ENCODE results near the gene CTNS.

CTNS gene

DNA sequence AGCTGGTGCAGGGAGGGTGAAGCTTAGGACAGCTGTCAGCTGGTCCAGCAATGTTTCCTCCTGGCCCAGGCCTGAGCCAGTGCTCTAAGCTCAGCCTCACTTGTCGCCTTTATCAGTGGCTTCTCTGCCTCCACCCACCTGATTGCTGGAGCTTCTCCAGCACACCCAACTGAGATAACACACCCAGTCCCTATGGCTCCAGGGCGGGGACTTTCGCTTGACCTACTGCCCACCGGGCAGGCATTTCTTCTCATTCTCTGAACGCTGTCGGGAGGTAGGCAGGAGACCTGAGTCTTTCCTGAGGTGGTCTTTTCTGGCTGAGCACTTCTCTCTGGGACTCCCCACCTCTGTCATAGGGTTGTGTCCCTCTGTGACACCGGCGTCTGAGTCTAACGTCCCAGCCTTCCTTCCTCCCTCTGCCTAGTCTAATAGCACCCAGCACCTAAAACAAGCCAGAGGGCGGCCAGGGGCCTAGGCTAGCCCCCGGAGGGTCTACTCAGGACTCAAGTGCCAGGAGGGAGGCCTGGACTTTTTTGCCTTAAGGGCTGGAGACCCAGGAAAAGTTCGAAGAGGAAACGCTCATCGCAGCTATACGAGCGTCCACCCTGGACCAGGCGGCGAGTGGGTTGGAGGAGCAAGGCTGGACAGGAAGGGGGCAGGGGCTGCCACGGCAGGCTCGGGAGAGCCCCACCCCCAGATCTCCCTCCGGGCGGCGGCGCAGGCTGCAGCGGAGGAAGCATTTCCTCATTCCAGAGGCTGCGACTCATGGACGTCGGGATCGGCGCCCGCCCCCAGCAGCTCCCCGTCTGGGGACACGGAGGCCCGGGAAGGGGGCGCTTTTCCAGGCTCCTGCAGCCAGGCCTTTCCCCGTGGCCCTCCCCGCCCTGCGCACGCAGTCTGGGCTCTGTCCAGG lies 31.1 kb downstream of the CTNS start (continued):
- TF ChIP-seq, protein P1, sequence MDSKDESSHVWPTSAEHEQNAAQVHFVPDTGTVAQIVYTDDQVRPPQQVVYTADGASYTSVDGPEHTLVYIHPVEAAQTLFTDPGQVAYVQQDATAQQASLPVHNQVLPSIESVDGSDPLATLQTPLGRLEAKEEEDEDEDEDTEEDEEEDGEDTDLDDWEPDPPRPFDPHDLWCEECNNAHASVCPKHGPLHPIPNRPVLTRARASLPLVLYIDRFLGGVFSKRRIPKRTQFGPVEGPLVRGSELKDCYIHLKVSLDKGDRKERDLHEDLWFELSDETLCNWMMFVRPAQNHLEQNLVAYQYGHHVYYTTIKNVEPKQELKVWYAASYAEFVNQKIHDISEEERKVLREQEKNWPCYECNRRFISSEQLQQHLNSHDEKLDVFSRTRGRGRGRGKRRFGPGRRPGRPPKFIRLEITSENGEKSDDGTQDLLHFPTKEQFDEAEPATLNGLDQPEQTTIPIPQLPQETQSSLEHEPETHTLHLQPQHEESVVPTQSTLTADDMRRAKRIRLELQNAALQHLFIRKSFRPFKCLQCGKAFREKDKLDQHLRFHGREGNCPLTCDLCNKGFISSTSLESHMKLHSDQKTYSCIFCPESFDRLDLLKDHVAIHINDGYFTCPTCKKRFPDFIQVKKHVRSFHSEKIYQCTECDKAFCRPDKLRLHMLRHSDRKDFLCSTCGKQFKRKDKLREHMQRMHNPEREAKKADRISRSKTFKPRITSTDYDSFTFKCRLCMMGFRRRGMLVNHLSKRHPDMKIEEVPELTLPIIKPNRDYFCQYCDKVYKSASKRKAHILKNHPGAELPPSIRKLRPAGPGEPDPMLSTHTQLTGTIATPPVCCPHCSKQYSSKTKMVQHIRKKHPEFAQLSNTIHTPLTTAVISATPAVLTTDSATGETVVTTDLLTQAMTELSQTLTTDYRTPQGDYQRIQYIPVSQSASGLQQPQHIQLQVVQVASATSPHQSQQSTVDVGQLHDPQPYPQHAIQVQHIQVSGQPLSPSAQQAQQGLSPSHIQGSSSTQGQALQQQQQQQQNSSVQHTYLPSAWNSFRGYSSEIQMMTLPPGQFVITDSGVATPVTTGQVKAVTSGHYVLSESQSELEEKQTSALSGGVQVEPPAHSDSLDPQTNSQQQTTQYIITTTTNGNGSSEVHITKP (tag by site-specific recombination; IDR thresholded peaks at IDR 0.05), result 0 out of 2 replicates have a peak, but pooled peaks have one; percentile 29
- no peak for TF ChIP-seq ZNF555 (tag by site-specific recombination; conservative IDR thresholded peaks at IDR 0.05)
- 0 out of 2 replicates have a peak, but pooled peaks have one; percentile 74 for TF ChIP-seq KLF16 (tag by site-specific recombination; IDR thresholded peaks at IDR 0.05)
- TF ChIP-seq, protein P2, sequence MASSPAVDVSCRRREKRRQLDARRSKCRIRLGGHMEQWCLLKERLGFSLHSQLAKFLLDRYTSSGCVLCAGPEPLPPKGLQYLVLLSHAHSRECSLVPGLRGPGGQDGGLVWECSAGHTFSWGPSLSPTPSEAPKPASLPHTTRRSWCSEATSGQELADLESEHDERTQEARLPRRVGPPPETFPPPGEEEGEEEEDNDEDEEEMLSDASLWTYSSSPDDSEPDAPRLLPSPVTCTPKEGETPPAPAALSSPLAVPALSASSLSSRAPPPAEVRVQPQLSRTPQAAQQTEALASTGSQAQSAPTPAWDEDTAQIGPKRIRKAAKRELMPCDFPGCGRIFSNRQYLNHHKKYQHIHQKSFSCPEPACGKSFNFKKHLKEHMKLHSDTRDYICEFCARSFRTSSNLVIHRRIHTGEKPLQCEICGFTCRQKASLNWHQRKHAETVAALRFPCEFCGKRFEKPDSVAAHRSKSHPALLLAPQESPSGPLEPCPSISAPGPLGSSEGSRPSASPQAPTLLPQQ (tag by site-specific recombination; IDR thresholded peaks at IDR 0.05), result no peak; the same call in 1 of the 2 replicates
- no peak for TF ChIP-seq ZNF548 (tag by site-specific recombination; IDR thresholded peaks at IDR 0.05)
- no peak for TF ChIP-seq YY1 (tag by site-specific recombination; IDR thresholded peaks at IDR 0.05)

DNA sequence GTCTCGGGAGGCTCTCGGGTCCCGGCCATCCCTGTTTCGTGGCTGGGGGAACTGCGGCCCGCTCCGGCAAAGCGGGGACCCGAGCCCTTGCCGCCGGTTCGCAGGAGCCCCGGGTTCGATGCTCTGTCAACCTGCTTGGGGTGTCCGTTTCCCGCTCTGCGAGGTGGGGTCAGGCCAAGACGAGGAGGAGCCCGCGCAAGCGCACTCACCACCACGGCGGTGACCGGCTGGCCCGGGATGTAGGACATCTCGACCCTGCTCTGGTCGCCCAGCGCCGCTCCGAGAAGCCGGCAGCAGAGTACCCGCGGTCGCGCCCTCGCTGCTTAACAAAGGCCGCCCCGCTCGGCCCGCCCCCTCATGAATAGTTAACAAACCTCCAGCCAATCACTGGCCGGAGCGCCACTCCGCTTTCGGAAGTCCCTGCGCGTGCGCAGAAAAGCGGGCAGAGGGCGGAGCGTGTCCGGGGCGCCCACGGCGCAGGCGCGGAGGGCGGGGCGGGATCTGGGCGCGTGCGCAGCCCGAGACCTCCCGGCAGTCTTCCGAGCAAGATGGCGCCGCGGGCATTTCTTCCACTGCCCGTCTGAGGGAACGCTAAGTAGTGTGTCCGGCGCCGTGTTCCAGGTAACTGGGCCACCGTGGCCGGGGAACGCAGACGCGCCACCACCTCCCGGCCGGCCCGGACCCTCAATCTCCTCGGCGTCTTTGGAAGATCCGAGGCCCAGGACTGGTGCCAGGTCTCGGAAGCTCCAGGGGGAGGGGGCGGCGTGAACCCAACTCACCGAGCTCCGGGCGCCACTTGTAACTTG lies 31.9 kb downstream of the CTNS start, which contains the start of the genes EMC6 and TAX1BP3:
TSS of gene EMC6 (plus strand) at position 534 of the 806 bp plus-strand sequence. CDS start 335 bp downstream, outside the sequence.
TSS of gene TAX1BP3 (minus strand) at position 300 of the 806 bp plus-strand sequence. CDS start at position 248, 52 bp downstream.
- no peaks in the 10 kb centered on the region for H3K9me3 ChIP-seq (ENCODE audit: control insufficient read depth, insufficient read depth, low read depth, low read length)
- peak within 1 kb of the TSS; percentile 93 for H3K27ac ChIP-seq (ENCODE audit: extremely low read depth, low read depth, low read length)
- peak within 1 kb of the TSS; percentile 90 for H3K4me3 ChIP-seq (ENCODE audit: low read depth, low read length)
- H3K36me3 ChIP-seq (ENCODE audit: control insufficient read depth in 2 of 2, insufficient read depth in 1 of 2, low read length in 2 of 2), result peaks cover 7 to 30% of the 10 kb centered on the region in 2 experiments; a peak in 2 of 3 replicates
- CTCF ChIA-PET, result interaction anchor here (0.9 to 1.4 kb wide), 3 partner anchors 10 to 65 kb away, joined by 3 to 4 read pairs (median 4); no protein-coding TSS in a partner anchor
- POLR2A ChIA-PET, result interaction anchor here (0.7 to 4.4 kb wide), 16 partner anchors 9 to 475 kb away, joined by 3 to 75 read pairs (median 4); partner anchors contain the start of genes CTNS, CYB5D2, HASPIN and SHPK
- peaks cover 8% of the 10 kb centered on the region; the same call in 1 of the 2 replicates for H3K4me1 ChIP-seq (ENCODE audit: control insufficient read depth, insufficient read depth, low read length)
- TF ChIP-seq GLI2 (tag by site-specific recombination; IDR thresholded peaks at IDR 0.05; ENCODE audit: borderline replicate concordance, low read depth) (no peak), PRDM1 (tag by site-specific recombination; IDR thresholded peaks at IDR 0.05) (no peak), ZNF571 (tag by site-specific recombination; IDR thresholded peaks at IDR 0.05) (no peak), MEIS1 (CRISPR knock-in tag; IDR thresholded peaks at IDR 0.05; ENCODE audit: borderline replicate concordance) (no peak), ZNF10 (tag by site-specific recombination; IDR thresholded peaks at IDR 0.05) (no peak), WT1 (tag by site-specific recombination; IDR thresholded peaks at IDR 0.05) (no peak), ZNF341 (tag by site-specific recombination; IDR thresholded peaks at IDR 0.05; ENCODE audit: low read depth) (peak; percentile 6; the same call in 1 of the 2 replicates), ZNF202 (tag by site-specific recombination; IDR thresholded peaks at IDR 0.05; ENCODE audit: borderline replicate concordance) (no peak), SP7 (tag by site-specific recombination; IDR thresholded peaks at IDR 0.05) (peak; percentile 27; the same call in 1 of the 2 replicates), ZNF426 (tag by site-specific recombination; IDR thresholded peaks at IDR 0.05) (no peak), ZNF416 (tag by site-specific recombination; IDR thresholded peaks at IDR 0.05) (no peak), ZNF521 (tag by site-specific recombination; IDR thresholded peaks at IDR 0.05) (no peak), KLF10 (tag by site-specific recombination; IDR thresholded peaks at IDR 0.05) (no peak), ZNF544 (tag by site-specific recombination; IDR thresholded peaks at IDR 0.05) (no peak)
- TF ChIP-seq, protein P3, sequence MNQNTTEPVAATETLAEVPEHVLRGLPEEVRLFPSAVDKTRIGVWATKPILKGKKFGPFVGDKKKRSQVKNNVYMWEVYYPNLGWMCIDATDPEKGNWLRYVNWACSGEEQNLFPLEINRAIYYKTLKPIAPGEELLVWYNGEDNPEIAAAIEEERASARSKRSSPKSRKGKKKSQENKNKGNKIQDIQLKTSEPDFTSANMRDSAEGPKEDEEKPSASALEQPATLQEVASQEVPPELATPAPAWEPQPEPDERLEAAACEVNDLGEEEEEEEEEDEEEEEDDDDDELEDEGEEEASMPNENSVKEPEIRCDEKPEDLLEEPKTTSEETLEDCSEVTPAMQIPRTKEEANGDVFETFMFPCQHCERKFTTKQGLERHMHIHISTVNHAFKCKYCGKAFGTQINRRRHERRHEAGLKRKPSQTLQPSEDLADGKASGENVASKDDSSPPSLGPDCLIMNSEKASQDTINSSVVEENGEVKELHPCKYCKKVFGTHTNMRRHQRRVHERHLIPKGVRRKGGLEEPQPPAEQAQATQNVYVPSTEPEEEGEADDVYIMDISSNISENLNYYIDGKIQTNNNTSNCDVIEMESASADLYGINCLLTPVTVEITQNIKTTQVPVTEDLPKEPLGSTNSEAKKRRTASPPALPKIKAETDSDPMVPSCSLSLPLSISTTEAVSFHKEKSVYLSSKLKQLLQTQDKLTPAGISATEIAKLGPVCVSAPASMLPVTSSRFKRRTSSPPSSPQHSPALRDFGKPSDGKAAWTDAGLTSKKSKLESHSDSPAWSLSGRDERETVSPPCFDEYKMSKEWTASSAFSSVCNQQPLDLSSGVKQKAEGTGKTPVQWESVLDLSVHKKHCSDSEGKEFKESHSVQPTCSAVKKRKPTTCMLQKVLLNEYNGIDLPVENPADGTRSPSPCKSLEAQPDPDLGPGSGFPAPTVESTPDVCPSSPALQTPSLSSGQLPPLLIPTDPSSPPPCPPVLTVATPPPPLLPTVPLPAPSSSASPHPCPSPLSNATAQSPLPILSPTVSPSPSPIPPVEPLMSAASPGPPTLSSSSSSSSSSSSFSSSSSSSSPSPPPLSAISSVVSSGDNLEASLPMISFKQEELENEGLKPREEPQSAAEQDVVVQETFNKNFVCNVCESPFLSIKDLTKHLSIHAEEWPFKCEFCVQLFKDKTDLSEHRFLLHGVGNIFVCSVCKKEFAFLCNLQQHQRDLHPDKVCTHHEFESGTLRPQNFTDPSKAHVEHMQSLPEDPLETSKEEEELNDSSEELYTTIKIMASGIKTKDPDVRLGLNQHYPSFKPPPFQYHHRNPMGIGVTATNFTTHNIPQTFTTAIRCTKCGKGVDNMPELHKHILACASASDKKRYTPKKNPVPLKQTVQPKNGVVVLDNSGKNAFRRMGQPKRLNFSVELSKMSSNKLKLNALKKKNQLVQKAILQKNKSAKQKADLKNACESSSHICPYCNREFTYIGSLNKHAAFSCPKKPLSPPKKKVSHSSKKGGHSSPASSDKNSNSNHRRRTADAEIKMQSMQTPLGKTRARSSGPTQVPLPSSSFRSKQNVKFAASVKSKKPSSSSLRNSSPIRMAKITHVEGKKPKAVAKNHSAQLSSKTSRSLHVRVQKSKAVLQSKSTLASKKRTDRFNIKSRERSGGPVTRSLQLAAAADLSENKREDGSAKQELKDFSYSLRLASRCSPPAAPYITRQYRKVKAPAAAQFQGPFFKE (tag by site-specific recombination; IDR thresholded peaks at IDR 0.05; ENCODE audit: borderline replicate concordance), result no peak

Measured in HEK293 (cell line).